Measurements from ENCODE around the gene TWNK. TPM values are rescaled to one million over a fixed set of nuclear protein-coding genes. Genes with fewer than 3 reads are reported as not detected.

TWNK gene
- total RNA-seq, 3 donors from 2014 or later, result 49.8 to 55.5 (median 55.5) TPM

GRCh38 chr10:101018600-101019439, 31.5 kb downstream of the TWNK start:
- Mint-ChIP-seq H3K4me1 (ENCODE audit: low read depth) (peaks cover 20% of the 10 kb centered on the region), H3K9me3 (no peaks in the 10 kb centered on the region), H3K27me3 (ENCODE audit: low read depth) (peaks cover 51% of the 10 kb centered on the region), H3K4me3 (no peak overlapping the region), H3K36me3 (ENCODE audit: insufficient read depth) (no peaks in the 10 kb centered on the region)
- DNase-seq (peak; percentile 71), ATAC-seq (peak; percentile 71 to 77)

- Mint-ChIP-seq H3K27me3 (ENCODE audit: low read depth) (peaks cover 51% of the 10 kb centered on the region), H3K4me1 (ENCODE audit: low read depth) (peaks cover 15% of the 10 kb centered on the region), H3K9me3 (no peaks in the 10 kb centered on the region), H3K4me3 (no peak overlapping the region), H3K36me3 (ENCODE audit: insufficient read depth) (no peaks in the 10 kb centered on the region)
- no peak for DNase-seq
- ATAC-seq, result no peak
Observed at GRCh38 chr10:101019440-101019703, 32.0 kb downstream of the TWNK start.

GRCh38 chr10:101020427-101021075, 33.2 kb downstream of the TWNK start:
- ATAC-seq (no peak), DNase-seq (no peak)
- peaks cover 5% of the 10 kb centered on the region for H3K4me1 Mint-ChIP-seq (ENCODE audit: low read depth)
- H3K36me3 Mint-ChIP-seq (ENCODE audit: insufficient read depth), result no peaks in the 10 kb centered on the region
- H3K4me3 Mint-ChIP-seq, result no peak overlapping the region
- H3K9me3 Mint-ChIP-seq, result no peaks in the 10 kb centered on the region
- H3K27me3 Mint-ChIP-seq (ENCODE audit: low read depth), result peaks cover 48% of the 10 kb centered on the region

- Mint-ChIP-seq H3K27me3 (ENCODE audit: low read depth) (peaks cover 43% of the 10 kb centered on the region), H3K4me3 (no peak overlapping the region), H3K36me3 (ENCODE audit: insufficient read depth) (no peaks in the 10 kb centered on the region), H3K4me1 (ENCODE audit: low read depth) (peaks cover 5% of the 10 kb centered on the region), H3K9me3 (no peaks in the 10 kb centered on the region)
- DNase-seq (no peak), ATAC-seq (no peak)
Observed at GRCh38 chr10:101021239-101021638, 33.9 kb downstream of the TWNK start.

- H3K4me1 Mint-ChIP-seq (ENCODE audit: low read depth), result peaks cover 5% of the 10 kb centered on the region
Observed at GRCh38 chr10:101021692-101022251, 34.4 kb downstream of the TWNK start.

GRCh38 chr10:101022967-101023705, 35.8 kb downstream of the TWNK start:
- Mint-ChIP-seq H3K27me3 (ENCODE audit: low read depth) (peaks cover 25% of the 10 kb centered on the region), H3K4me3 (no peak overlapping the region), H3K36me3 (ENCODE audit: insufficient read depth) (no peaks in the 10 kb centered on the region), H3K4me1 (ENCODE audit: low read depth) (peaks cover 5% of the 10 kb centered on the region), H3K9me3 (no peaks in the 10 kb centered on the region)
- ATAC-seq, result no peak
- DNase-seq, result no peak

More at GRCh38 chr10:101021692-101022251, 34.4 kb downstream of the TWNK start:
- Mint-ChIP-seq H3K4me3 (no peak overlapping the region), H3K36me3 (ENCODE audit: insufficient read depth) (no peaks in the 10 kb centered on the region), H3K27me3 (ENCODE audit: low read depth) (peaks cover 38% of the 10 kb centered on the region), H3K9me3 (no peaks in the 10 kb centered on the region)
- ATAC-seq, result no peak
- DNase-seq, result no peak

- ATAC-seq (no peak), DNase-seq (no peak)
- Mint-ChIP-seq H3K4me3 (no peak overlapping the region), H3K36me3 (ENCODE audit: insufficient read depth) (no peaks in the 10 kb centered on the region), H3K9me3 (no peaks in the 10 kb centered on the region), H3K4me1 (ENCODE audit: low read depth) (peaks cover 10% of the 10 kb centered on the region), H3K27me3 (ENCODE audit: low read depth) (peaks cover under 1% of the 10 kb centered on the region)
Observed at GRCh38 chr10:101027106-101027720, 39.9 kb downstream of the TWNK start.

GRCh38 chr10:101028446-101029337, 41.3 kb downstream of the TWNK start:
- Mint-ChIP-seq H3K36me3 (ENCODE audit: insufficient read depth) (no peaks in the 10 kb centered on the region), H3K4me3 (no peak overlapping the region), H3K27me3 (ENCODE audit: low read depth) (no peaks in the 10 kb centered on the region), H3K9me3 (no peaks in the 10 kb centered on the region), H3K4me1 (ENCODE audit: low read depth) (peaks cover 22% of the 10 kb centered on the region)
- ATAC-seq (no peak), DNase-seq (no peak)

GRCh38 chr10:101029520-101030295, 42.4 kb downstream of the TWNK start:
- H3K4me1 Mint-ChIP-seq (ENCODE audit: low read depth), result peaks cover 22% of the 10 kb centered on the region
- no peaks in the 10 kb centered on the region for H3K9me3 Mint-ChIP-seq
- no peaks in the 10 kb centered on the region for H3K36me3 Mint-ChIP-seq (ENCODE audit: insufficient read depth)
- DNase-seq, result no peak
- H3K27me3 Mint-ChIP-seq (ENCODE audit: low read depth), result no peaks in the 10 kb centered on the region
- H3K4me3 Mint-ChIP-seq, result no peak overlapping the region
- ATAC-seq, result no peak

- DNase-seq (no peak), ATAC-seq (no peak)
- no peaks in the 10 kb centered on the region for H3K27me3 Mint-ChIP-seq (ENCODE audit: low read depth)
- H3K4me1 Mint-ChIP-seq (ENCODE audit: low read depth), result peaks cover 22% of the 10 kb centered on the region
- peak overlapping the region; percentile 74 for H3K4me3 Mint-ChIP-seq
- peaks cover under 1% of the 10 kb centered on the region for H3K36me3 Mint-ChIP-seq (ENCODE audit: insufficient read depth)
- no peaks in the 10 kb centered on the region for H3K9me3 Mint-ChIP-seq
Observed at GRCh38 chr10:101030496-101031127, 43.3 kb downstream of the TWNK start.

- Mint-ChIP-seq H3K9me3 (no peaks in the 10 kb centered on the region), H3K36me3 (ENCODE audit: insufficient read depth) (peaks cover 6% of the 10 kb centered on the region), H3K4me3 (peak within 1 kb of the TSS; percentile 74), H3K4me1 (ENCODE audit: low read depth) (peaks cover 22% of the 10 kb centered on the region), H3K27me3 (ENCODE audit: low read depth) (no peaks in the 10 kb centered on the region)
- peak; percentile 86 to 88 for ATAC-seq
- peak; percentile 96 for DNase-seq
Observed at GRCh38 chr10:101031128-101031795, 43.9 kb downstream of the TWNK start, which contains the start of the genes PDZD7 and SFXN3. TSS of gene PDZD7 (minus strand) at chr10:101031129. CDS start at chr10:101030219, 910 bp downstream. TSS of gene SFXN3 (plus strand) at chr10:101031234. CDS start at chr10:101034695, 3,461 bp downstream.
